DMS153 (cell line): ENCODE data around the gene B3GALT4.
"Not testable (repeated sequence)": the region's sequence is repeated elsewhere in the genome, so short reads cannot be mapped to it uniquely, and the experiment has no call there.

Experiments
- DNase-seq: peaks from one replicate; lab custom pipeline; 2025; lab: John Stamatoyannopoulos, UW

Gene B3GALT4, protein sequence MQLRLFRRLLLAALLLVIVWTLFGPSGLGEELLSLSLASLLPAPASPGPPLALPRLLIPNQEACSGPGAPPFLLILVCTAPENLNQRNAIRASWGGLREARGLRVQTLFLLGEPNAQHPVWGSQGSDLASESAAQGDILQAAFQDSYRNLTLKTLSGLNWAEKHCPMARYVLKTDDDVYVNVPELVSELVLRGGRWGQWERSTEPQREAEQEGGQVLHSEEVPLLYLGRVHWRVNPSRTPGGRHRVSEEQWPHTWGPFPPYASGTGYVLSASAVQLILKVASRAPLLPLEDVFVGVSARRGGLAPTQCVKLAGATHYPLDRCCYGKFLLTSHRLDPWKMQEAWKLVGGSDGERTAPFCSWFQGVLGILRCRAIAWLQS

GRCh38 chr6:33276864-33277662, at the start of gene B3GALT4:
B3GALT4 (plus strand) TSS chr6:33277123; CDS start chr6:33277420, 297 bp downstream.
- DNase-seq = peak; percentile 71

GRCh38 chr6:33235221-33235634, 41.7 kb upstream of the B3GALT4 start:
- DNase-seq = no peak

GRCh38 chr6:33236328-33236727, 40.6 kb upstream of the B3GALT4 start:
- DNase-seq = no peak

GRCh38 chr6:33236852-33237251, 40.1 kb upstream of the B3GALT4 start:
- no peak for DNase-seq

DNA sequence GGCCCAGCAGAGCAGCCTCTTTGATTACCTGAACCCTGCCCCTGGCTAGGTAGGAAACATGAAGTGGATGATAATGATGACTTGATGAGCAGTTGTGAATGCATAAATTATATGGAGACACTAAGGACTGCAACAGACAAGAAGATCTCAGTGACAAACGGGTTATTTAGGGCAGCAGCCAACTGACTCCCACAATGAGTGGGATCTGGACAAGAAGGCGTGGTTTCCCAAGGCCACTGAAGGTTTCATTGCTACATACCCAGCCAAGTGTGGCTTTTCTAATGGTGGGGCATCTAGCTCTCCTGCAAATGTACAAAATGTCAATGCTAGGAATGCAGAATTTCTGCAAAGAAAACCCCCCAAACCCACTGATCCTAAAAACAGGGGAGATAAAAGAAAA, 39.2 kb upstream of the B3GALT4 start:
- no peak for DNase-seq

- DNase-seq = no peak
Observed at GRCh38 chr6:33241968-33242367, 35.0 kb upstream of the B3GALT4 start.

GRCh38 chr6:33243476-33243875, 33.4 kb upstream of the B3GALT4 start:
- no peak for DNase-seq

DNA sequence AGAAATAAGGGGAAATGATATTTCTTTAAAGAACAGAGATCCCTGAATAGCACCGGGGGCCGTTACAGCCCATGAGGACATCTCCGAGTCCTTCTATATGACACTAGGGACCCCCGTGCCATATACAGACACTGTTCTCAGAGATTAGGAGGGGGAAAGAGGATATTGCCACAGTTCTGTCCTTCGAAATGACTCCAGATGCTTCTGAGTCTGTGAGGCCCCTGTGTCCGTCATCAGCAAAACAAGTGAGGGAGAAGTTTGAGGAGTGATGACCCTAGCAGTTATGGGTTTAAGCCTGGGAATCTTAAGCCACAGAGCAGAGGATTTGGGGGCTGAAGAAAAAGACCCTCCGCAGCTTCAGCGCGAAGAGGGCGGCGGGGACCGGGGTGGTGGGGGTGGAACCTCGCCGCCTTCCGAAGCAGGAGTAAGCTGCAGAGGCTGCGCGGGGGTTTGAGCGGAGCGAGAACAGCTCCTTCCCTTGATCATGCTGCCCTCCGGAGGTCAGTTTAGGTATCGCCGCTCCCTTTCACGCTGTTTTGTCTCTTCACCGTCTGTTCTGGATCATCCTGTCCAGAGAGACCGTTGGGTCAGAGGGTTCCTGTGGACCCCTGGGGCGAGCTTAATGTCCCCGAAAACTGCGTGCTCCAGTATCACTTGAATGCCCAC, 28.8 kb upstream of the B3GALT4 start:
- peak; percentile 54 for DNase-seq

DNA sequence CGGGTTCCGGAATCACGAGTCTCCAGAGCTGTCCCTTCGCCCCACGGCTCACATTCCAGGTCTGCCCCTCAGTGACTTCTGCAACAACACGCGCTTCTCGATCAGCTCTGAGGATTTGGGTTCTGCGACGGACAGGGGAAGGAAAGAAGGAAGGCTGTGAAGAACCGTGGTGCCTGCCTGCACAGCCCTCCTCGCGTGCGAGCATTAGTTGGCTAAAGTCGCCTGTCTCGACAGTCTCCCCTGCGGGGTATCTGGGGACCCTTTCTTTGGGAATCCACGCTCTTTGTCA, 28.3 kb upstream of the B3GALT4 start:
- DNase-seq = no peak

GRCh38 chr6:33248932-33249731, 27.8 kb upstream of the B3GALT4 start:
- DNase-seq = peak; percentile 98

DNA sequence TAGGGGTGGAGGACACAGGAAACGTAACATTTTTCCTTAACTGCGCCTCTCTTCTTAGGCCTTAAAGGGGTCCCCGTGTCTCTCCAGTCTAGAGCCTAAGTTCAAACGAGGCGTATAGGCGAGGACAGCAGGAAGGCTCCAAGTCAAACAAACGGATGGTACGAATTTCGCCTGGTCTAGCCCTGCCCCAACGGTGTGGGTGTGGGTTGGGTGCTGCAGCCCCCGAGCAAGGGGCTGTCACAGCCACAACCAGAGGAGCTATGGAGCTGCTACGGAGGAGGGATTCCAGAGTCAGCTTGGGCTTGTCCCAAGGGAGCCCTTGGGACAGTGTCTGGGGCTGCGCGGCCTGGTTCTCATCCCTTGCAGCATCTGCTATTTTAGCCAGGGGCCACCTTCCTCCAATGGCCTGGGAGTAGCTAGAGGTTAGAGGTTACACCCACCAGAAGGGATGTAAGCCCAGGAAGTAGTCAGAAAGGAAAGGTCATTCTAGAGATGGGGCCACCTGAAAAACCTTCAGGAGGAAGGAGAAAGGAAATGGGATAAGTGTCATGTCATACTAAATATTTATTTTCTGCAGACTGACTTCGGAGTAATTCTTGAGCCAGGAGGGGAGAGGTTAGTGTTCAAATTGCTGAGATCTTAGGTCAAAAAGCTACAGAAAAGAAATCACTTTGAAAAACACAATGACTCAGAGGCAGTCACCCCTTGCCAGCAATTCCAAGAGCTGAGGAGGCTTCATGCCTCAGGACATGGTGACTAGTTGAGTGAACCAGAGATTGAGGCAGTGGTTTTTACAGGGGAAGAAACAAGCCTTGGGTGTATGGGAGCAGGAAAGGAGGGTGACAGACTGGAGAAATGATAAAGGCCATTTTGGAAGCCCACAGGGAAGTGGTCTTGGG, 26.9 kb upstream of the B3GALT4 start:
- DNase-seq = no peak

DNA sequence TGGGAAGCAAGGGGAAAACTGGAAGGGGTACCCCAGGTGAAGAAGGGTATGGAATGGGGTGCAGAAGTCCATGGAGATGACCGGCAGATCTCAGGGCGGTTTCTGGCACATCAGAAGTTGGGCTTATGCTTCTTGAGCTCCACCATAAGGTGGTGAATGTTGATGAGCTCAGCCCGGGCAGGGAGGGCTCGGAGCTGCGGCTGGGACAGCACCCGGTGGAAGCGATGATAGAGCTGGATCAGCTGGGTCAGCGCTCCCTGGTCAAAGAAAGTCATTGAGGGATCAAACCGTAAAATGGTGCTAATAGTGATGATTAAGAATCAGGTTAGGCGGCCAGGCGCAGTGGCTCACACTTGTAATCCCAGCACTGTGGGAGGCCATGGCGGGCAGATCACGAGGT, 26.2 kb upstream of the B3GALT4 start:
- no peak for DNase-seq

GRCh38 chr6:33251395-33252012, 25.4 kb upstream of the B3GALT4 start:
- DNase-seq = no peak

- no peak for DNase-seq
Observed at GRCh38 chr6:33252759-33253158, 24.2 kb upstream of the B3GALT4 start.

- no peak for DNase-seq
Observed at GRCh38 chr6:33254591-33254990, 22.3 kb upstream of the B3GALT4 start.

GRCh38 chr6:33259032-33259431, 17.9 kb upstream of the B3GALT4 start:
- no peak for DNase-seq

DNA sequence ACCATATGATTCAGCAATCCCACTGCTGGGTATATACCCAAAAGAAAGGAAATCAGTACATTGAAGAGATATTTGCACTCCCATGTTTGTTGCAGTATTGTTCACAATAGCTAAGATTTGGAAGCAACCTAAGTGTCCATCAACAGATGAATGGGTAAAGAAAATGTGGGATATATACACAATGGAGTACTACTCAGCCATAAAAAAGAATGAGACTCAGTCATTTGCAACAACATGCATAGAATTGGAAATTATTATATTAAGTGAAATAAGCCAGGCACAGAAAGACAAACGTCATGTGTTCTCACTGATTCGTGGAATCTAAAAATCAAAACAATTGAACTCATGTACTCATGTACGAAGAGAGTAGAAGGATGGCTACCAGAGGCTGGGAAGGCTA, 14.4 kb upstream of the B3GALT4 start:
- DNase-seq = not testable (repeated sequence)

DNA sequence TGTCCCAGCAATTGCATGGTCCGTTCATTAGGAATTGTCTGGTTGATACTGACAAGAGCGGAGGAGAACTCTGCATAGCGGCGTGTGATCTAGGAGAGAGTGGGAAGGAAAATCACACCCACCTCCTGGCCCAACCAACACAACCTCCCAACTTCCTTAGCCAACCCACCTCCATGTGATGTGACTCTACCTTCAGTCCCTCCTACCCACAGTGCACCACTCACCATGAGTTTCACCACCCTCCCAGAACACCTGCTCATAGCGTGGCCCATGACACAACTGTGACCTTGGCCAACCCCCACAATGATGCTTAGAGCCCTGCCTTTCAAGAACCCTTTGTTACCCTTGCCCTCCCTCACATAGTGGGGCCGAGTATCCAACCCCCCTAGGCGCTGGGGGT, 12.9 kb upstream of the B3GALT4 start:
- no peak for DNase-seq

DNA sequence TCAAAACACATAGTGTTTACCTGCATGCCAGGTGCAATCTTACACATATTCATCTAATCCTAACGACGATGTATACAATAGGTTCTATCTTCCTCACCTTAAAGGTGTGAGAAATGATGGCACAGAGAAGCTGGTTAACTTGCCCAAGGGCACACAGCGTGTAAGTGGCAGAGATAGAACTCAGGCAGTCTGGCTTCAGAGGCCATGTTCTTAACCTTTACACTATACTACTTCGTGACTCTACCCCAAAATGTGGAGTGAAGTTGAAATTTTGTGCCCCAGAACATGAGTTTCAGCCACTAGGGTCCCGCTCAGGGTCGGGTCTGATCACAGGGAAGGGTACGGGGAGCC, 5.8 kb upstream of the B3GALT4 start:
- no peak for DNase-seq

GRCh38 chr6:33271468-33272274, 5.3 kb upstream of the B3GALT4 start, which contains the start of the genes RPS18 and VPS52:
RPS18 (plus strand) TSS chr6:33272075; CDS start chr6:33272120, 45 bp downstream.
VPS52 (minus strand) TSS chr6:33271876; CDS start chr6:33271675, 201 bp downstream.
- DNase-seq = peak; percentile 97
